ENCODE measurements around the gene RFX8.

The RFX8 gene

DNA sequence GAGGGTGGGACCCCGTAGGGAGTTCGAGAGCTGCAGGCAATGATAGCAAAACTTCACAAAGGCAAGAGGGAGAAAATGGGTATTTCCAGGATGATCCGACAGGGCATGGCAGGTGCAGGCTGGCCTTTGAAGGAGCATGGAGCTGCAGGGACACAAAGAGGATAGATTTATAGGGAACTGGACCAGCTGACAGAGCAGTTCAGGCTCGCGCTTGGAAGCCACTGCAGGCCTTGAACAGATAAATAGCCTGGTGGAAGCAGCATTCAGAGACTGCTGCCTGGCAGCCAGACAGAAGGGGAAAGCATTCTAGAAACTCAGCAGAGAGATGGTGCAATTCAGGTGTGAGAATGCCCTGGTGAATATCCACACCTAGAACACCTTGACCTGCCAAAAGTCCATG lies 58.3 kb downstream of the RFX8 start:
- TF ChIP-seq SIN3A (IDR thresholded peaks at IDR 0.05; ENCODE audit: borderline replicate concordance, insufficient read depth, low read length) (no peak), POLR2AphosphoS5 (IDR thresholded peaks at IDR 0.05; ENCODE audit: low read depth, low read length) (no peak), FOXP2 (optimal IDR thresholded peaks at IDR 0.05; ENCODE audit: borderline replicate concordance, extremely low read depth, extremely low read length, insufficient read depth) (no peak), REST (IDR thresholded peaks at IDR 0.05; ENCODE audit: insufficient read depth in 1 of 2, low read depth in 2 of 2, low read length in 2 of 2) (no peak), TAF1 (IDR thresholded peaks at IDR 0.05; ENCODE audit: borderline replicate concordance, insufficient read depth, low read length) (no peak)

- TF ChIP-seq SIN3A (IDR thresholded peaks at IDR 0.05; ENCODE audit: borderline replicate concordance, insufficient read depth, low read length) (no peak), TAF1 (IDR thresholded peaks at IDR 0.05; ENCODE audit: borderline replicate concordance, insufficient read depth, low read length) (no peak), REST (IDR thresholded peaks at IDR 0.05; ENCODE audit: insufficient read depth in 1 of 2, low read depth in 2 of 2, low read length in 2 of 2) (no peak), POLR2AphosphoS5 (IDR thresholded peaks at IDR 0.05; ENCODE audit: low read depth, low read length) (no peak), FOXP2 (optimal IDR thresholded peaks at IDR 0.05; ENCODE audit: borderline replicate concordance, extremely low read depth, extremely low read length, insufficient read depth) (no peak)
These were observed 59.0 kb downstream of the RFX8 start for GRCh38 chr2:101415884-101416283.

GRCh38 chr2:101415220-101415619 lies 59.7 kb downstream of the RFX8 start:
- TF ChIP-seq TAF1 (IDR thresholded peaks at IDR 0.05; ENCODE audit: borderline replicate concordance, insufficient read depth, low read length), result no peak
- TF ChIP-seq REST (IDR thresholded peaks at IDR 0.05; ENCODE audit: insufficient read depth in 1 of 2, low read depth in 2 of 2, low read length in 2 of 2), result no peak
- no peak for TF ChIP-seq POLR2AphosphoS5 (IDR thresholded peaks at IDR 0.05; ENCODE audit: low read depth, low read length)
- no peak for TF ChIP-seq SIN3A (IDR thresholded peaks at IDR 0.05; ENCODE audit: borderline replicate concordance, insufficient read depth, low read length)
- no peak for TF ChIP-seq FOXP2 (optimal IDR thresholded peaks at IDR 0.05; ENCODE audit: borderline replicate concordance, extremely low read depth, extremely low read length, insufficient read depth)

GRCh38 chr2:101412092-101412694 lies 62.7 kb downstream of the RFX8 start:
- TF ChIP-seq SIN3A (IDR thresholded peaks at IDR 0.05; ENCODE audit: borderline replicate concordance, insufficient read depth, low read length) (no peak), REST (IDR thresholded peaks at IDR 0.05; ENCODE audit: insufficient read depth in 1 of 2, low read depth in 2 of 2, low read length in 2 of 2) (no peak), FOXP2 (optimal IDR thresholded peaks at IDR 0.05; ENCODE audit: borderline replicate concordance, extremely low read depth, extremely low read length, insufficient read depth) (no peak), POLR2AphosphoS5 (IDR thresholded peaks at IDR 0.05; ENCODE audit: low read depth, low read length) (no peak), TAF1 (IDR thresholded peaks at IDR 0.05; ENCODE audit: borderline replicate concordance, insufficient read depth, low read length) (no peak)

Measured in PFSK-1 (cell line).